ENCODE measurements around the gene AIMP1.

Gene AIMP1

GRCh38 chr4:106339431-106339830 is 23.1 kb downstream of the AIMP1 start:
- H3K4me3 ChIP-seq (replicated peaks; ENCODE audit: low read depth, low read length): no peak overlapping the region
- DNase-seq (ENCODE audit: extremely low read depth, low read depth): no peak
- TF ChIP-seq CTCF (IDR thresholded peaks at IDR 0.05; ENCODE audit: low read depth, low read length, missing control alignments): no peak

GRCh38 chr4:106340774-106341173 is 24.4 kb downstream of the AIMP1 start:
- no peak overlapping the region for H3K4me3 ChIP-seq (replicated peaks; ENCODE audit: low read depth, low read length)
- TF ChIP-seq CTCF (IDR thresholded peaks at IDR 0.05; ENCODE audit: low read depth, low read length, missing control alignments): no peak
- no peak for DNase-seq (ENCODE audit: extremely low read depth, low read depth)

DNA sequence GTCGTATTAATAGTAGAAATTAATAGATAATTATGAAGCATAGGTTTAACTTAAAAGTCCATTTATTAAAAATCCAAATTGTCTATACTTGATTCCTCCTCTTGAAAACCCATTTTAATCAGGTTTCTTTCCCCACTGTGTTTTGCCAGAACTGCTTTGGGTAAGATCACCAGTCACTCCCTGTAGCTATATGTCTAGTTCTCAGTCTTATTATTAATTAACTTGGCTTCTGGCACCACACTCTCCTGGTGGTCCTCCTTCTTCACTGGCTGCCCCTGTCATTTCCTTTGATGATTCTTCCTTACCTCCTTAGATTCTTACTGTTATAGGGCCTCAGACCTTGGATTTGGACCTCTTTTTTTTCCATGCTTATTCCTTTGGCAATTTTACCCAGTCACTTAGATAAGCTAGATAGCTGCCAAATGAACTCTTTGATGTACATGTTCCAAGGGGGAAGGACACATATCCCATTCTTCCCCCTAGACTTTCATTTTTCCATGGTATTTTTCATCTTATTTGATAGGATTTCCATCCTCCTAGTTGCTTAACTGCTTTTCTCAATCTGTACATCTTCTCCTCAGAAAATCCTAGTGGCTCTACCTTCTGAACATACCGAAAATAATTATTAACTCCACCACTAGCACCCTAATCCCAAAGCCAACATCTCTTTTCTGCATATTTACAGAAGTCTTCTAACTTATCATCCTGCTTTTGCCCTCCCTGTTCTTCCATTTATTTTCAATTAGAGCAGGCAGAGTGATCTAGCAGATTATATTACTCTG is 27.7 kb downstream of the AIMP1 start:
- no peak for DNase-seq (ENCODE audit: extremely low read depth, low read depth)
- no peak for TF ChIP-seq CTCF (IDR thresholded peaks at IDR 0.05; ENCODE audit: low read depth, low read length, missing control alignments)
- no peak overlapping the region for H3K4me3 ChIP-seq (replicated peaks; ENCODE audit: low read depth, low read length)

GRCh38 chr4:106344647-106344970 is 28.3 kb downstream of the AIMP1 start:
- TF ChIP-seq CTCF (IDR thresholded peaks at IDR 0.05; ENCODE audit: low read depth, low read length, missing control alignments): no peak
- no peak for DNase-seq (ENCODE audit: extremely low read depth, low read depth)
- H3K4me3 ChIP-seq (replicated peaks; ENCODE audit: low read depth, low read length): no peak overlapping the region

GRCh38 chr4:106347167-106347566 is 30.8 kb downstream of the AIMP1 start:
- DNase-seq (ENCODE audit: extremely low read depth, low read depth): no peak
- no peak overlapping the region for H3K4me3 ChIP-seq (replicated peaks; ENCODE audit: low read depth, low read length)
- TF ChIP-seq CTCF (IDR thresholded peaks at IDR 0.05; ENCODE audit: low read depth, low read length, missing control alignments): no peak

DNA sequence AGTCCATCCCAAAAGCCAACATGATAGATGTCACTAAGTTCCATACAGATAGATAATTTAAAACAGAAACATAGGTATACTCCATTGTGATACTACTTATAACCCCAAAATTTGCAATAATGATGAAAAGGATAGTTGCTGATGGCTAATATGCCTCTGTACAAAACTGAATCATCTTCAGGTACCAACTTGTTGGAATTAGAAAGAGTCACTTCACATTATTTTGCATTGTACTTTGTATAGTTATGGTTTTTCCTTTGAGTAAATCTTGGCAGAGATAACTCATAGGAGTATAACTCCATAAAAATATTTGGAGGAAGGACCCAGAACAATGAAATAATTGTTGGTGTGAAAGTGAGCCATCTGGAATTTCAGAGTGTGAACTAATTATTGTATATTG is 34.7 kb downstream of the AIMP1 start:
- DNase-seq (ENCODE audit: extremely low read depth, low read depth): no peak
- TF ChIP-seq CTCF (IDR thresholded peaks at IDR 0.05; ENCODE audit: low read depth, low read length, missing control alignments): no peak
- H3K4me3 ChIP-seq (replicated peaks; ENCODE audit: low read depth, low read length): no peak overlapping the region

- no peak for TF ChIP-seq CTCF (IDR thresholded peaks at IDR 0.05; ENCODE audit: low read depth, low read length, missing control alignments)
- DNase-seq (ENCODE audit: extremely low read depth, low read depth): no peak
- no peak overlapping the region for H3K4me3 ChIP-seq (replicated peaks; ENCODE audit: low read depth, low read length)
These were observed 37.4 kb downstream of the AIMP1 start for GRCh38 chr4:106353786-106354185.
